Mesothelial cell of epicardium (in vitro differentiated cells): Measurements from ENCODE around the gene COL16A1. TPM values are rescaled to one million over a fixed set of nuclear protein-coding genes. Genes with fewer than 3 reads are reported as not detected.

Experiments used
- DNase-seq, 2 experiments: peaks; one replicate each; pipeline ENCODE4 v3.0.0; 2021; ENCODE audit warnings: low spot score in 2 of 2; ENCODE audit not compliant: unreplicated experiment in 2 of 2
- H3K27ac Mint-ChIP-seq: 2 replicates; pipeline ENCODE4 v1.8.0; 2021; ENCODE audit warnings: mixed read lengths
- H3K27me3 Mint-ChIP-seq: 2 replicates; pipeline ENCODE4 v1.8.0; 2021; ENCODE audit warnings: low read depth, mixed read lengths
- H3K36me3 Mint-ChIP-seq: 2 replicates; pipeline ENCODE4 v1.8.0; 2021; ENCODE audit warnings: mixed read lengths
- H3K4me1 Mint-ChIP-seq: 2 replicates; pipeline ENCODE4 v1.8.0; 2021; ENCODE audit warnings: mixed read lengths
- H3K4me3 Mint-ChIP-seq: 2 replicates; pipeline ENCODE4 v1.8.0; 2021; ENCODE audit warnings: mild to moderate bottlenecking, moderate library complexity, mixed read lengths
- H3K9me3 Mint-ChIP-seq: 2 replicates; pipeline ENCODE4 v1.8.0; 2021; ENCODE audit warnings: mixed read lengths
- total RNA-seq: library from RNA; stranded (reverse); gene quantifications from 3 replicates; pipeline ENCODE4 v1.2.1, GENCODE V29; 2021
- TF ChIP-seq, protein P1 (sequence below): fragments of 200-600 bp; sonication (generic); IDR thresholded peaks from one replicate; pipeline ENCODE4 v1.5.0; 2021; ENCODE audit warnings: antibody characterized with exemption; ENCODE audit not compliant: unreplicated experiment

COL16A1 gene
- total RNA-seq, 1 donor from 2014 or later = 389 TPM

DNA sequence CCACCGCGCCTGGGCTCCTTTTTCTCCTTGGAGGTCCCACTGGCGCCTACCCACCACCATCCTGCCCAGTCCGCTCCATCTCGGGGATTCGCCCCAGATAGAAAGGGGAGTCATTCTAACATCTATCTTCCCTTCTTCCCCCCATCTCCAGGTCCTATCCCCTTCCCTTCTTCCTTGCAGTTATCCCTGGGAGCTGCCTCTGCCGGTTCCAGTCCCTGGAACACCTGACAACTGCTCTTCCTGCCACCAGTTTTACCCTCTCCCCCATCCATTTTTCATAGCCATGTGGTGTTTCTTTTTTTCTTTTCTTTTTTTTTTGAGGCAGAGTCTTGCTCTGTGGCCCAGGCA is 12.0 kb upstream of the COL16A1 start:
- Mint-ChIP-seq H3K27ac (peak overlapping the region; percentile 47), H3K27me3 (peaks cover 9% of the 10 kb centered on the region), H3K4me3 (peak overlapping the region; percentile 75), H3K4me1 (peaks cover 62% of the 10 kb centered on the region), H3K36me3 (no peaks in the 10 kb centered on the region), H3K9me3 (no peaks in the 10 kb centered on the region)
- TF ChIP-seq, protein P1, sequence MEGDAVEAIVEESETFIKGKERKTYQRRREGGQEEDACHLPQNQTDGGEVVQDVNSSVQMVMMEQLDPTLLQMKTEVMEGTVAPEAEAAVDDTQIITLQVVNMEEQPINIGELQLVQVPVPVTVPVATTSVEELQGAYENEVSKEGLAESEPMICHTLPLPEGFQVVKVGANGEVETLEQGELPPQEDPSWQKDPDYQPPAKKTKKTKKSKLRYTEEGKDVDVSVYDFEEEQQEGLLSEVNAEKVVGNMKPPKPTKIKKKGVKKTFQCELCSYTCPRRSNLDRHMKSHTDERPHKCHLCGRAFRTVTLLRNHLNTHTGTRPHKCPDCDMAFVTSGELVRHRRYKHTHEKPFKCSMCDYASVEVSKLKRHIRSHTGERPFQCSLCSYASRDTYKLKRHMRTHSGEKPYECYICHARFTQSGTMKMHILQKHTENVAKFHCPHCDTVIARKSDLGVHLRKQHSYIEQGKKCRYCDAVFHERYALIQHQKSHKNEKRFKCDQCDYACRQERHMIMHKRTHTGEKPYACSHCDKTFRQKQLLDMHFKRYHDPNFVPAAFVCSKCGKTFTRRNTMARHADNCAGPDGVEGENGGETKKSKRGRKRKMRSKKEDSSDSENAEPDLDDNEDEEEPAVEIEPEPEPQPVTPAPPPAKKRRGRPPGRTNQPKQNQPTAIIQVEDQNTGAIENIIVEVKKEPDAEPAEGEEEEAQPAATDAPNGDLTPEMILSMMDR = peak; percentile 28
- no peak for DNase-seq

- H3K9me3 Mint-ChIP-seq = no peaks in the 10 kb centered on the region
- peaks cover 9% of the 10 kb centered on the region for H3K27me3 Mint-ChIP-seq
- peak overlapping the region; percentile 95 for H3K27ac Mint-ChIP-seq
- TF ChIP-seq, protein P1 = peak; percentile 77
- H3K4me3 Mint-ChIP-seq = peak overlapping the region; percentile 75
- peaks cover 64% of the 10 kb centered on the region for H3K4me1 Mint-ChIP-seq
- no peaks in the 10 kb centered on the region for H3K36me3 Mint-ChIP-seq
- DNase-seq = peak; percentile 65 to 82
Measured at GRCh38 chr1:31715087-31715872, 11.5 kb upstream of the COL16A1 start.

GRCh38 chr1:31714442-31715086 is 10.7 kb upstream of the COL16A1 start:
- H3K36me3 Mint-ChIP-seq = no peaks in the 10 kb centered on the region
- DNase-seq = peak; percentile 40 to 64
- TF ChIP-seq, protein P1 = no peak
- no peaks in the 10 kb centered on the region for H3K9me3 Mint-ChIP-seq
- H3K4me1 Mint-ChIP-seq = peaks cover 64% of the 10 kb centered on the region
- peak overlapping the region; percentile 75 for H3K4me3 Mint-ChIP-seq
- H3K27ac Mint-ChIP-seq = peak overlapping the region; percentile 100
- peaks cover 9% of the 10 kb centered on the region for H3K27me3 Mint-ChIP-seq

- Mint-ChIP-seq H3K27me3 (peaks cover 7% of the 10 kb centered on the region), H3K27ac (peak overlapping the region; percentile 100), H3K4me1 (peaks cover 60% of the 10 kb centered on the region), H3K36me3 (no peaks in the 10 kb centered on the region), H3K9me3 (no peaks in the 10 kb centered on the region), H3K4me3 (peak overlapping the region; percentile 23)
- DNase-seq = peak in 1 of 2 experiments; percentile 57
- TF ChIP-seq, protein P1 = no peak
Measured at GRCh38 chr1:31712630-31713029, 8.8 kb upstream of the COL16A1 start.

- Mint-ChIP-seq H3K27me3 (peaks cover 3% of the 10 kb centered on the region), H3K4me3 (no peak overlapping the region), H3K36me3 (no peaks in the 10 kb centered on the region), H3K9me3 (no peaks in the 10 kb centered on the region), H3K27ac (peak overlapping the region; percentile 100), H3K4me1 (peaks cover 58% of the 10 kb centered on the region)
- TF ChIP-seq, protein P1 = no peak
- DNase-seq = no peak
Measured at GRCh38 chr1:31712068-31712467, 8.3 kb upstream of the COL16A1 start.
